Suprapubic skin (tissue), 4 donors: Measurements from ENCODE around the gene TXLNG.

Experiments used
- POLR2A ChIP-seq, 2 donors: fragments of 450-650 bp; IDR thresholded peaks; one replicate each; pipeline ENCODE4 v1.6.1; 2017; ENCODE audit warnings: antibody characterized with exemption in 2 of 2, mild to moderate bottlenecking in 2 of 2, moderate library complexity in 2 of 2
- POLR2AphosphoS5 ChIP-seq, 3 donors: sonication (generic); formaldehyde crosslinking; IDR thresholded peaks; one replicate each; pipeline ENCODE4 v1.6.1; 2017; ENCODE audit warnings: antibody characterized with exemption in 3 of 3
- TF ChIP-seq, protein P1 (sequence below), 2 donors: fragments of 200-600 bp in 1 of 2; fragments of 450-650 bp in 1 of 2; sonication (generic) in 1 of 2; IDR thresholded peaks; one replicate each; pipeline ENCODE4 v1.5.1; 2016 to 2019; ENCODE audit warnings: antibody characterized with exemption in 2 of 2, mild to moderate bottlenecking in 1 of 2, moderate library complexity in 1 of 2

- TF ChIP-seq, protein P1, sequence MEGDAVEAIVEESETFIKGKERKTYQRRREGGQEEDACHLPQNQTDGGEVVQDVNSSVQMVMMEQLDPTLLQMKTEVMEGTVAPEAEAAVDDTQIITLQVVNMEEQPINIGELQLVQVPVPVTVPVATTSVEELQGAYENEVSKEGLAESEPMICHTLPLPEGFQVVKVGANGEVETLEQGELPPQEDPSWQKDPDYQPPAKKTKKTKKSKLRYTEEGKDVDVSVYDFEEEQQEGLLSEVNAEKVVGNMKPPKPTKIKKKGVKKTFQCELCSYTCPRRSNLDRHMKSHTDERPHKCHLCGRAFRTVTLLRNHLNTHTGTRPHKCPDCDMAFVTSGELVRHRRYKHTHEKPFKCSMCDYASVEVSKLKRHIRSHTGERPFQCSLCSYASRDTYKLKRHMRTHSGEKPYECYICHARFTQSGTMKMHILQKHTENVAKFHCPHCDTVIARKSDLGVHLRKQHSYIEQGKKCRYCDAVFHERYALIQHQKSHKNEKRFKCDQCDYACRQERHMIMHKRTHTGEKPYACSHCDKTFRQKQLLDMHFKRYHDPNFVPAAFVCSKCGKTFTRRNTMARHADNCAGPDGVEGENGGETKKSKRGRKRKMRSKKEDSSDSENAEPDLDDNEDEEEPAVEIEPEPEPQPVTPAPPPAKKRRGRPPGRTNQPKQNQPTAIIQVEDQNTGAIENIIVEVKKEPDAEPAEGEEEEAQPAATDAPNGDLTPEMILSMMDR (IDR thresholded peaks at IDR 0.05) = no peak
- TF ChIP-seq POLR2A (IDR thresholded peaks at IDR 0.05) = no peak
- no peak for TF ChIP-seq POLR2AphosphoS5 (IDR thresholded peaks at IDR 0.05)
Measured at GRCh38 chrX:16825264-16826035, 39.2 kb downstream of the TXLNG start.
